ENCODE data around the gene MFSD12.
"Not testable (repeated sequence)": the region's sequence is repeated elsewhere in the genome, so short reads cannot be mapped to it uniquely, and the experiment has no call there.

MFSD12 gene

GRCh38 chr19:3585301-3586126, 28.1 kb upstream of the MFSD12 start, which contains the start of gene GIPC3:
TSS of gene GIPC3 (plus strand) at chr19:3585478. CDS start at chr19:3585598, 120 bp downstream.
- DNase-seq (ENCODE audit: low read depth in 1 of 2, low spot score in 1 of 2) = no peak

GRCh38 chr19:3584036-3584802, 26.8 kb upstream of the MFSD12 start:
- DNase-seq (ENCODE audit: low read depth in 1 of 2, low spot score in 1 of 2) = not testable (repeated sequence)

GRCh38 chr19:3581792-3582191, 24.4 kb upstream of the MFSD12 start:
- DNase-seq (ENCODE audit: low read depth in 1 of 2, low spot score in 1 of 2) = not testable (repeated sequence)

DNA sequence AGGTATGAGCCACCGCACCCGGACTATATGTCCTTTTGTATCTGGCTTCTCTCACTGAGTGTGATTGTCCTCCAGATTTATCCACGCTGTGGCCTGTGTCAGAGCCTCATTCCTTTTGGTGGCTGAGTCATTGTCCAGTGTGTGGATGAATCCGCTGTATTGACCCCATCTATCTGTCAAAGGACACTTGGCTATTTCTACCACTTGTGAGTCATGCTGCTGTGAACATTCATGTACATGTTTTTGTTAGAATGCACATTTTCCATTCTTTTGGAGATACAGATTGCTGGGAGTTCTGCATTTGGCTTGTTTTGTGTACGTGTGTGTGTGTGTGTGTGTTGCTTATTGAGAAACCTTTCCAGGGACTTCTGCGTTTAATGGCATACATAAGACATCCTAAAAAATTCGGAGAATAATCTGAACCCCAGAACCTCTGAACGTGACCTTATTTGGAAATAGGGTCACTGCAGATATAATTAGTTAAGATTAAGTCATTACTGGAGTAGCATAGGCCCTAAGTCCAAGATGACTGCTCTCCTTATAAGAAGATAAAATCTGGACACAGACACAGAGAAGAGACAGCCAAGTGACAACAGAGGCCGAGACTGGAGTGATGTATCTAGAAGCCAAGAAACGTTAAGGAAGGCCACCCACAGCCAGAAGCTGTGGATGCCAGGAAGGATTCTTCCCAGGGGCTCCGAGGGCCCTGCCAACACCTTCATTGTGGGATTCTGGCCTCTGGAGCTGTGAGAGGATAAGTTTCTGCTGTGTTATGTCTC, 23.0 kb upstream of the MFSD12 start:
- no peak for DNase-seq (ENCODE audit: low read depth in 1 of 2, low spot score in 1 of 2)

DNA sequence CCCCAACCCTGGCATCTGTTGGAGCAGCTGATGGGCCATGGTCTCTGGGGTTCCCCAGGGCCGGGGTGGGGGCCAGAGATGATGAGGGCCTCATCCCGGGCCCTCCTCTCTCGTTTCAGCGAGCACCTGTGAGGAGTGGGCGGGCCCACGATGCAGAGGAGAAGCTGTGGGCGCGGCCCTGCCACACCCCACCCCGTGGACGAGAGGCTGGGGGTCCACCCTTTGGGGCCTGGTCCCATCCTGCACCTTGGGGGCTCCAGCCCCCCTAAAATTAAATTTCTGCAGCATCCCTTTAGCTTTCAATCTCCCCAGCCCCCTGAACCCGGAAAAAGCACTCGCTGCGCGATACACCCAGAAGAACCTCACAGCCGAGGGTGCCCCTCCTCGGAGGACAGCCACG, 21.0 kb upstream of the MFSD12 start:
- no peak for DNase-seq (ENCODE audit: low read depth in 1 of 2, low spot score in 1 of 2)

DNA sequence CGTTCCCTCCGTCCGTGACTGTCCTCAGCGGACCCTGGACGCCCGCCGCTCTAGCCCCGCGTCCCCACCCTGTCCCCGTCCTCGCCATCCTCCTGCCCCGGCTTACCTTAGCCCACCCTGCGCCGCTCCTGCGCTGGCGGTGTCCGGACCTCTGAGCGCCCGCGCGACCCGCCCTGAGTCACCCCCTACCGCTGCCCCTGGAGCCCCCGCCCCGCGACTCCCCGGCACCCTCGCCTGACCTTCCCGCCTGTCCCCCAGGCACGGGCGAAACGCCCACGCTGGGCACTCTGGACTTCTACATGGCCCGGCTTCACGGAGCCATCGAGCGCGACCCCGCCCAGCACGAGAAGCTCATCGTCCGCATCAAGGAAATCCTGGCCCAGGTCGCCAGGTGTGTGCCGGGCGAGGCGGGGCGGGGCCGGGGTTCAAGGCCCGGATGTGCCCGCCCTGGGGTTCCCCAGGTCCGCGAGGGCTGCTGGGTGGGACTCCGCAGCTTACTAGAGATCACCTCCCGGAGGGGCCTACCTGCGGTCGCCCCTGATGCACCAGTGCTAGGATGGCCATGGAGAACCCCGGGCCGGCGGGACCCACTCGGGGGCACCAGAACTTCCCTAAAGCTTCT, 20.4 kb upstream of the MFSD12 start:
- DNase-seq (ENCODE audit: low read depth in 1 of 2, low spot score in 1 of 2) = no peak

DNA sequence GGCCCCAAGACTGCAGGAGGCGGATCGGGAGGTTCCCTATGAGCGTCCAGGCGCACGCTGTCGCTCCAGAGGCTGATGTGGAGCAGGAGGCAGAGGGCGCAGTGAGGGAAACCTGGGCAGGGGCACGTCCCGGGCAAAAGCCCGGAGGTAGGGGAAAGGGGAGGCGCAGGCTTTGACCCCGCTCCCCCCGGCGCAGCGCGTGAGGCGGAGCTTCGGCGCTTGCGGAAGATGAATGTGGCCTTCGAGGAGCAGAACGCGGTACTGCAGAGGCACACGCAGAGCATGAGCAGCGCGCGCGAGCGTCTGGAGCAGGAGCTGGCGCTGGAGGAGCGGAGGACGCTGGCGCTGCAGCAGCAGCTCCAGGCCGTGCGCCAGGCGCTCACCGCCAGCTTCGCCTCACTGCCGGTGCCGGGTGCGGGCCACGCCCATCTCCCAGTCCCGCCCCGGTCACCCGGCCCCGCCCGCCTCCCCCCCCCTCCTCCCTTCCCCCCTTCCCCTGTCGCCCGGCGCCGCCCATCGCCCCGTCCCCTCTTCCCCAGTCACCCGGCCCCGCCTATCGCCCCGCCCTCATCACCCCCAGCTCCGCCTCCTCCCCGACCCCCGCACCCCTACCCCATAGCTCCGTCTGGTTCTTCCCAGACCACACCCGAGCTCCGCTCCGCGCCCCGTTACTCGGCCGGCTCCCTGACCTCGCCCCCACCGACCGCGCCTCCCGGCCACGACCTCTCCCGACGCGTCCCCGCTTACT, 19.5 kb upstream of the MFSD12 start:
- no peak for DNase-seq (ENCODE audit: low read depth in 1 of 2, low spot score in 1 of 2)

DNA sequence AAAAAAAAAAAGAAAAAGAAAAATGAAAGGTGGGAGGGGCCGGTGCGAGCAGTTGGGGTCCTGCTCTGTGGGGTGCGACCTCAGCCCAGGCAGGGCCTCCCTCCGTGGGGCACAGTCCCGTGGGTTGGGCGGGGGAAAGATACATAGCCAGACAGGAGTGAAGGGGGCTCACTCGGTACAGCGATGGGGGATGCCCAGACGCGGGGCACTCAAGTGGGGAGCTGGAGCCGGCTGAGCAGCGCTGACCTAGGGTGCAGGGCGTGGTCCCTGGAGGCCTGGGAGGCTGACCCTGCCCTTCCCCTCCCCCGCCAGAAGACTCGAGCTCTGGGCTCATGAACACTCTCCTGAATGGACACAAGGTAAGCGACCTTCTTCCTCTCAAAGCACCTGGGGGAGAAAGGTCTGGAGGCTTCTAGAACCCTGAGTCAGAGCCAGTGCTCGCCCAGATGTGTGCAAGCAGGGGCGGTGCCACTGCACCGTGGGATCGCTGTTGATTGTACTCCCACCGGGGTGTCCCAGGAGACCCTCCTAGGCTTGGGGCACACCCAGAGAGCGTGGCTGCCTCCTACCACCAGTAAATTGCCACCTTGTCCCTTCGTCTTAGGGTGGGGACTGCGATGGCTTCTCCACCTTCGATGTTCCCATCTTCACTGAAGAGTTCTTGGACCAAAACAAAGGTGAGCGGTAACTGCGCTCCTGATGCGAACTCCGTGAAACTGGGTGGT, 18.7 kb upstream of the MFSD12 start:
- DNase-seq (ENCODE audit: low read depth in 1 of 2, low spot score in 1 of 2) = no peak

DNA sequence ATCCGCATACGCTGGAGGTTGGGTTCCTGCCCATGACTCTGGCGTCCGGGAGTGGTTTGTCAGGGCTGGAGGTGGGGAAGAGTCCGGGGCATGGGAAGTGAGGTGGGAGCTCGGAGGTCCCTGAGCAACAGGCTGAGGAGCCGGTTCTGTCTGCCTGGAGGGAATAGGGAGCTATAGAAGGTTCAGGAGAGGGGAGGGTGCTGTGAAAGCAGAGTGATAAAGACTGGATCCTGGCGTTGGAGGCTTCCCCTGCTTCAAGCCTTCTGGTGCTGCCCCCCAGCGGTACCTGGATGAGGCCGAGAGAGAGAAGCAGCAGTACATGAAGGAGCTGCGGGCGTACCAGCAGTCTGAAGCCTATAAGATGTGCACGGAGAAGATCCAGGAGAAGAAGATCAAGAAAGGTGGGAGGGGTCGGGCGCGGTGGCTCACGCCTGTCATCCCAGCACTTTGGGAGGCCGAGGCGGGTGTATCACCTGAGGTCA, 17.9 kb upstream of the MFSD12 start:
- no peak for DNase-seq (ENCODE audit: low read depth in 1 of 2, low spot score in 1 of 2)

- DNase-seq (ENCODE audit: low read depth in 1 of 2, low spot score in 1 of 2) = peak; percentile 64 to 67
These were observed 16.7 kb upstream of the MFSD12 start for GRCh38 chr19:3573858-3574637.

DNA sequence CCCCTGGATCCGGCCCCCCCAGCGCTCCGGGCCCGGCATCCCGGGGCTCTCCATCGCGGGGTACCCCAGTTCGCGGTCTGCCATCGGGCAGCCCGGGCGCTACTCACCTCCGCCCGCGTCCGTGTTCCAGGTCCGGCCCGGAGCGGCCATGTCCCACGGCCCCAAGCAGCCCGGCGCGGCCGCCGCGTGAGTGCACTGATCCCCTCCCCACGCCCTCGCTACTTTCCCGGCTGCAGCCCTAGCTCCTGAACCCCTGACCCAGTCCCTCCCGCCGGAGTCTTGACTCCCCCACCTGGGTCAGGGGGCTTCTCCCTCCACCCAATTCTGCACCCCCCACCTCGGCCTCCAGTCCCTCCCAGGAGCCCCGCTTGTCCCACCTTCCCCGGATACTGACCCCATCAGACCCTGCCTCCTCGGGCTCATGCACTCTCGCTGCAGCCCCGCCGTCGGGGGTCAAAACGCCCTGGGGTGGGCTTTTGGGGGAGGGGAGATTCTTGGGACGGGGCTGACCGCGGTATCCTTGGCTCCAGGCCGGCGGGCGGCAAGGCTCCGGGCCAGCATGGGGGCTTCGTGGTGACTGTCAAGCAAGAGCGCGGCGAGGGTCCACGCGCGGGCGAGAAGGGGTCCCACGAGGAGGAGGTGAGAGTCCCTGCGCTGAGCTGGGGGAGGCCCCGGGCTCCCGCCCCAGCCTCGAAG, 15.9 kb upstream of the MFSD12 start:
- DNase-seq (ENCODE audit: low read depth in 1 of 2, low spot score in 1 of 2) = no peak

DNA sequence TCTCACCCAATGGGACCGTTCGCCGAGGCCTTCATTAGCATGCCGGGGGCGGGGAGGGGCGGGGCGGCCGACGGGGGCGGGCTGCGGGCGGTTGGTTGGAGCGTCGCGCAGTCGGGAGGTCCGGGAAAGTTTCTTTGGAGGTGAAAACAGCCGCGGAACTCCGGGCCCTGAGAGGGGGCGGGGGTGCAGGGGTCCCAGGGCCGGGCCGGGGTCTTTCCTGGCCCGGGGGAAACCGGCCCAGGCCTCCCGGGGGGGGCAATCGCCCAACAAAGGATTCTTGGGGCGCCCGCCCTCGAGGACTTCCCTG, 15.4 kb upstream of the MFSD12 start, which contains the start of gene HMG20B:
Gene HMG20B (plus strand): TSS at position 90 of the 307 bp plus-strand sequence. CDS start 366 bp downstream, outside the sequence.
- DNase-seq (ENCODE audit: low read depth in 1 of 2, low spot score in 1 of 2) = no peak

GRCh38 chr19:3572132-3572854, 14.9 kb upstream of the MFSD12 start:
- DNase-seq (ENCODE audit: low read depth in 1 of 2, low spot score in 1 of 2) = peak; percentile 98 to 100

DNA sequence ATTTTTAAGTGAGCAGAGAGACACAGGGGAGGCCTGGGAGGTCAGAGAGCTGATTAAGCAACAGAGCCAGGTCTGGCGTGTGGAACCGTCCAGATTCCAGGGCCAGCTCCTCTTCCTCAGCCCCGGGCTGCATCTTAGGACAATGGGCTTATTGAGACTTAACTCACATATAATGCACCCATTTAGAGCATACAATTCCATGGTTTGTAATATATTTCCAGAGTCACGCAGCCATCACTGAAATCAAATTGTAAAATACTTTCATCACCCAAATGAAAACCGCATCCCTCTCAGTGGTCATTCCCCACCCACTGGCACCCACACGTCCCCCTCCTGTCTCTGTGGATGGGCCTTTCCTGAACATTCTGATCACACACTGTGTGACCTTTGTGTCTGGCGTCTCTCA, 13.2 kb upstream of the MFSD12 start:
- DNase-seq (ENCODE audit: low read depth in 1 of 2, low spot score in 1 of 2) = no peak

DNA sequence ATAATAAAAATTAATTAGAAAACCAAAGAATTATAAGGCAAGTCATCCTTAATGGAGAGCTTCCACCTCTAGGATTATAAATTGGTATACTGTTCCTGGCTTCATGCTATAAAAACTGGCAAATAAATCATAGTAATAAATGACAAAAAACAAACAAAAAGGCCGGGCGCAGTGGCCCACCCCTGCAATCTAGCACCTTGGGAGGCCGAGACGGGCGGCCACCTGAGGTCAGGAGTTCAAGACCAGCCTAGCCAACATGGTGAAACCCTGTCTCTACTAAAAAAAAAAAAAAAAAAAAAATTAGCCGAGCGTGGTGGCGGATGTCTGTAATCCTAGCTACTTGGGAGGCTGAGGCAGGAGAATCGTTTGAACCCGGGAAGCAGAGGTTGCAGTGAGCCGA, 12.7 kb upstream of the MFSD12 start:
- not testable (repeated sequence) for DNase-seq (ENCODE audit: low read depth in 1 of 2, low spot score in 1 of 2)

DNA sequence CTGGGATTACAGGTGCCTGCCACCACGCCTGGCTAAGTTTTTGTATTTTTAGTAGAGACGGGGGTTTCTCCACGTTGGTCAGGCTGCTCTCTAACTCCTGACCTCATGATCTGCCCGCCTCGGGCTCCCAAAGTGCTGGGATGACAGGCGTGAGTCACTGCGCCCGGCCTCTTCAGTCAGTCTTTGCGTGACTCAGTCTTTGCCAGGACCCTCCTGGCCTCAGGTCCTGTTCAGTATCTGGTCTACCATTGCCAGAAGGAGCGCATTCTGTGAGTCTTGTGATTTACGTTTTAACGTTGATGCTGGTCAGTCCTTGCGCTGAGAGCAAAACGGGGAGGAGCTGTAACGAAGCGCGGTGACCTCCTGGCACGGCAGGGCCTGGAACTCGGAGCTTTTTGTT, 7.8 kb upstream of the MFSD12 start:
- DNase-seq (ENCODE audit: low read depth in 1 of 2, low spot score in 1 of 2) = no peak

GRCh38 chr19:3563709-3564524, 6.5 kb upstream of the MFSD12 start:
- DNase-seq (ENCODE audit: low read depth in 1 of 2, low spot score in 1 of 2) = no peak
